DMS79 treated with DMSO at 0.1 percent for 48 hours (cell line): ENCODE measurements around the gene OTOG.
"Not testable (repeated sequence)": the region's sequence is repeated elsewhere in the genome, so short reads cannot be mapped to it uniquely, and the experiment has no call there.

Source experiments
- DNase-seq: peaks from one replicate; lab custom pipeline; 2025; lab: John Stamatoyannopoulos, UW

Gene OTOG

GRCh38 chr11:17606233-17607082 lies 59.4 kb downstream of the OTOG start:
- no peak for DNase-seq

- no peak for DNase-seq
Measured at GRCh38 chr11:17607083-17607429, 60.0 kb downstream of the OTOG start.

GRCh38 chr11:17607591-17608570 lies 60.8 kb downstream of the OTOG start:
- no peak for DNase-seq

GRCh38 chr11:17608821-17609220 lies 61.8 kb downstream of the OTOG start:
- no peak for DNase-seq

GRCh38 chr11:17609291-17610084 lies 62.4 kb downstream of the OTOG start:
- DNase-seq = no peak

GRCh38 chr11:17610085-17610894 lies 63.2 kb downstream of the OTOG start:
- no peak for DNase-seq

- no peak for DNase-seq
Measured at GRCh38 chr11:17611049-17611448, 64.0 kb downstream of the OTOG start.

- DNase-seq = no peak
Measured at GRCh38 chr11:17611503-17612220, 64.6 kb downstream of the OTOG start.

- DNase-seq = no peak
Measured at GRCh38 chr11:17612221-17613188, 65.4 kb downstream of the OTOG start.

- no peak for DNase-seq
Measured at GRCh38 chr11:17613428-17613962, 66.4 kb downstream of the OTOG start.

GRCh38 chr11:17613983-17614382 lies 66.9 kb downstream of the OTOG start:
- no peak for DNase-seq

- DNase-seq = not testable (repeated sequence)
Measured at GRCh38 chr11:17622711-17623110, 75.7 kb downstream of the OTOG start.

GRCh38 chr11:17629113-17629512 lies 82.1 kb downstream of the OTOG start:
- no peak for DNase-seq

GRCh38 chr11:17630936-17631335 lies 83.9 kb downstream of the OTOG start:
- no peak for DNase-seq

GRCh38 chr11:17631702-17632365 lies 84.8 kb downstream of the OTOG start:
- DNase-seq = no peak

- DNase-seq = no peak
Measured at GRCh38 chr11:17633279-17633986, 86.4 kb downstream of the OTOG start.

GRCh38 chr11:17633987-17634775 lies 87.1 kb downstream of the OTOG start:
- DNase-seq = no peak
